Measurements from ENCODE around the gene CYTL1. TPM values are rescaled to one million over a fixed set of nuclear protein-coding genes. Genes with fewer than 3 reads are reported as not detected.

The CYTL1 gene
- polyA plus RNA-seq, 1 donor from 2014 or later, result not detected

- Histone ChIP-seq H3K9me2 (ENCODE audit: insufficient read depth, low read length) (no peaks in the 10 kb centered on the region), H3F3A (ENCODE audit: insufficient read depth, low read length, poor library complexity, severe bottlenecking) (no peaks in the 10 kb centered on the region), H3K79me2 (replicated peaks; ENCODE audit: insufficient read depth, low read length) (no peaks in the 10 kb centered on the region), H3K4me2 (ENCODE audit: low read length) (no peak overlapping the region), H4K20me1 (ENCODE audit: insufficient read depth) (no peaks in the 10 kb centered on the region), H3K9me3 (ENCODE audit: low read length) (no peaks in the 10 kb centered on the region), H3K9ac (ENCODE audit: low read length) (no peak overlapping the region), H3K27ac (ENCODE audit: low read length) (no peak overlapping the region), H3K36me3 (ENCODE audit: insufficient read depth, low read length) (no peaks in the 10 kb centered on the region), H3K4me3 (ENCODE audit: low read length) (no peak overlapping the region), H2AFZ (ENCODE audit: low read depth, low read length) (no peak overlapping the region), H3K27me3 (ENCODE audit: insufficient read depth, low read depth, low read length) (no peaks in the 10 kb centered on the region)
- TF ChIP-seq CTCF (IDR thresholded peaks at IDR 0.05; ENCODE audit: poor library complexity, severe bottlenecking) (no peak), REST (IDR thresholded peaks at IDR 0.05; ENCODE audit: borderline replicate concordance) (no peak), EP300 (conservative IDR thresholded peaks at IDR 0.05; ENCODE audit: poor library complexity, severe bottlenecking) (no peak), POLR2AphosphoS5 (IDR thresholded peaks at IDR 0.05) (no peak), RAD21 (conservative IDR thresholded peaks at IDR 0.05) (no peak)
Measured at GRCh38 chr4:4995908-4996265, 23.4 kb downstream of the CYTL1 start.

GRCh38 chr4:4995103-4995907 is 24.0 kb downstream of the CYTL1 start:
- Histone ChIP-seq H3K9ac (ENCODE audit: low read length) (no peak overlapping the region), H4K20me1 (ENCODE audit: insufficient read depth) (no peaks in the 10 kb centered on the region), H3K9me3 (ENCODE audit: low read length) (no peaks in the 10 kb centered on the region), H3K79me2 (replicated peaks; ENCODE audit: insufficient read depth, low read length) (no peaks in the 10 kb centered on the region), H3K27ac (ENCODE audit: low read length) (no peak overlapping the region), H3K36me3 (ENCODE audit: insufficient read depth, low read length) (no peaks in the 10 kb centered on the region), H3K27me3 (ENCODE audit: insufficient read depth, low read depth, low read length) (no peaks in the 10 kb centered on the region), H3F3A (ENCODE audit: insufficient read depth, low read length, poor library complexity, severe bottlenecking) (no peaks in the 10 kb centered on the region), H3K9me2 (ENCODE audit: insufficient read depth, low read length) (no peaks in the 10 kb centered on the region), H3K4me3 (ENCODE audit: low read length) (no peak overlapping the region), H2AFZ (ENCODE audit: low read depth, low read length) (no peak overlapping the region), H3K4me2 (ENCODE audit: low read length) (no peak overlapping the region)
- no peak for TF ChIP-seq REST (IDR thresholded peaks at IDR 0.05; ENCODE audit: borderline replicate concordance)
- TF ChIP-seq RAD21 (conservative IDR thresholded peaks at IDR 0.05), result peak; percentile 85
- peak; percentile 85 for TF ChIP-seq SMC3 (conservative IDR thresholded peaks at IDR 0.05; ENCODE audit: poor library complexity)
- peak; percentile 87 for TF ChIP-seq CTCF (IDR thresholded peaks at IDR 0.05; ENCODE audit: poor library complexity, severe bottlenecking)
